ENCODE results near the gene FGF14.

FGF14 gene

GRCh38 chr13:101811284-101811839 is 590.5 kb downstream of the FGF14 start:
- H3K9me3 ChIP-seq (ENCODE audit: insufficient read depth, low read length): no peaks in the 10 kb centered on the region
- H3K4me2 ChIP-seq (ENCODE audit: low read length): no peak overlapping the region
- no peaks in the 10 kb centered on the region for H3K27me3 ChIP-seq (ENCODE audit: low read depth, low read length)
- no peak overlapping the region for H3K27ac ChIP-seq (ENCODE audit: low read length)
- H3K4me1 ChIP-seq (ENCODE audit: low read length): 0 out of 2 replicates have a peak, but pooled peaks cover 4% of the 10 kb centered on the region
- TF ChIP-seq EZH2phosphoT487 (IDR thresholded peaks at IDR 0.05; ENCODE audit: low read depth) (no peak), CTCF (IDR thresholded peaks at IDR 0.05; ENCODE audit: low read depth, low read length) (no peak)
- H3K79me2 ChIP-seq (ENCODE audit: low read length): no peaks in the 10 kb centered on the region
- H3K4me3 ChIP-seq (ENCODE audit: low read length): no peak overlapping the region
- no peaks in the 10 kb centered on the region for H3K36me3 ChIP-seq (replicated peaks; ENCODE audit: low read depth, low read length)
- no peak overlapping the region for H2AFZ ChIP-seq (ENCODE audit: low read depth, low read length)
- no peaks in the 10 kb centered on the region for H4K20me1 ChIP-seq (ENCODE audit: insufficient read depth, low read length)
- no peak overlapping the region for H3K9ac ChIP-seq (ENCODE audit: low read length)

- Histone ChIP-seq H3K36me3 (replicated peaks; ENCODE audit: low read depth, low read length) (no peaks in the 10 kb centered on the region), H3K9me3 (ENCODE audit: insufficient read depth, low read length) (no peaks in the 10 kb centered on the region), H3K4me3 (ENCODE audit: low read length) (no peak overlapping the region)
Observed at GRCh38 chr13:101799196-101799595, 602.7 kb downstream of the FGF14 start.

GRCh38 chr13:101798437-101798836 is 603.4 kb downstream of the FGF14 start:
- no peak overlapping the region for H2AFZ ChIP-seq (ENCODE audit: low read depth, low read length)
- no peak overlapping the region for H3K27ac ChIP-seq (ENCODE audit: low read length)
- no peak overlapping the region for H3K9ac ChIP-seq (ENCODE audit: low read length)
- H3K4me1 ChIP-seq (ENCODE audit: low read length): no peaks in the 10 kb centered on the region
- TF ChIP-seq CTCF (IDR thresholded peaks at IDR 0.05; ENCODE audit: low read depth, low read length) (no peak), EZH2phosphoT487 (IDR thresholded peaks at IDR 0.05; ENCODE audit: low read depth) (no peak)
- no peaks in the 10 kb centered on the region for H3K27me3 ChIP-seq (ENCODE audit: low read depth, low read length)
- H3K4me3 ChIP-seq (ENCODE audit: low read length): no peak overlapping the region
- H3K9me3 ChIP-seq (ENCODE audit: insufficient read depth, low read length): no peaks in the 10 kb centered on the region
- H3K79me2 ChIP-seq (ENCODE audit: low read length): no peaks in the 10 kb centered on the region
- no peaks in the 10 kb centered on the region for H3K36me3 ChIP-seq (replicated peaks; ENCODE audit: low read depth, low read length)
- H4K20me1 ChIP-seq (ENCODE audit: insufficient read depth, low read length): no peaks in the 10 kb centered on the region
- H3K4me2 ChIP-seq (ENCODE audit: low read length): no peak overlapping the region

More at GRCh38 chr13:101799196-101799595, 602.7 kb downstream of the FGF14 start:
- Histone ChIP-seq H3K4me2 (ENCODE audit: low read length) (no peak overlapping the region), H2AFZ (ENCODE audit: low read depth, low read length) (no peak overlapping the region), H3K27me3 (ENCODE audit: low read depth, low read length) (no peaks in the 10 kb centered on the region), H3K4me1 (ENCODE audit: low read length) (no peaks in the 10 kb centered on the region), H3K27ac (ENCODE audit: low read length) (no peak overlapping the region), H3K79me2 (ENCODE audit: low read length) (no peaks in the 10 kb centered on the region), H3K9ac (ENCODE audit: low read length) (no peak overlapping the region), H4K20me1 (ENCODE audit: insufficient read depth, low read length) (no peaks in the 10 kb centered on the region)
- TF ChIP-seq CTCF (IDR thresholded peaks at IDR 0.05; ENCODE audit: low read depth, low read length) (no peak), EZH2phosphoT487 (IDR thresholded peaks at IDR 0.05; ENCODE audit: low read depth) (no peak)

- no peaks in the 10 kb centered on the region for H3K9me3 ChIP-seq (ENCODE audit: insufficient read depth, low read length)
- no peaks in the 10 kb centered on the region for H3K4me1 ChIP-seq (ENCODE audit: low read length)
- H3K9ac ChIP-seq (ENCODE audit: low read length): no peak overlapping the region
- no peaks in the 10 kb centered on the region for H3K27me3 ChIP-seq (ENCODE audit: low read depth, low read length)
- no peaks in the 10 kb centered on the region for H3K36me3 ChIP-seq (replicated peaks; ENCODE audit: low read depth, low read length)
- H3K79me2 ChIP-seq (ENCODE audit: low read length): no peaks in the 10 kb centered on the region
- no peak overlapping the region for H3K4me3 ChIP-seq (ENCODE audit: low read length)
- H3K4me2 ChIP-seq (ENCODE audit: low read length): no peak overlapping the region
- no peaks in the 10 kb centered on the region for H4K20me1 ChIP-seq (ENCODE audit: insufficient read depth, low read length)
- no peak overlapping the region for H3K27ac ChIP-seq (ENCODE audit: low read length)
- H2AFZ ChIP-seq (ENCODE audit: low read depth, low read length): no peak overlapping the region
- no peak for TF ChIP-seq CTCF (IDR thresholded peaks at IDR 0.05; ENCODE audit: low read depth, low read length)
- no peak for TF ChIP-seq EZH2phosphoT487 (IDR thresholded peaks at IDR 0.05; ENCODE audit: low read depth)
Observed at GRCh38 chr13:101795460-101795859, 606.4 kb downstream of the FGF14 start.
